Activated CD4-positive, alpha-beta T cell treated with anti-CD3 and anti-CD28 coated beads, Interleukin-2, amount 50 U/mL, for 1 hour (primary cell): Measurements from ENCODE around the gene APCDD1L.

Experiments used
- DNase-seq: peaks from one replicate; pipeline ENCODE4 v3.0.0-alpha.2; 2020

APCDD1L gene

DNA sequence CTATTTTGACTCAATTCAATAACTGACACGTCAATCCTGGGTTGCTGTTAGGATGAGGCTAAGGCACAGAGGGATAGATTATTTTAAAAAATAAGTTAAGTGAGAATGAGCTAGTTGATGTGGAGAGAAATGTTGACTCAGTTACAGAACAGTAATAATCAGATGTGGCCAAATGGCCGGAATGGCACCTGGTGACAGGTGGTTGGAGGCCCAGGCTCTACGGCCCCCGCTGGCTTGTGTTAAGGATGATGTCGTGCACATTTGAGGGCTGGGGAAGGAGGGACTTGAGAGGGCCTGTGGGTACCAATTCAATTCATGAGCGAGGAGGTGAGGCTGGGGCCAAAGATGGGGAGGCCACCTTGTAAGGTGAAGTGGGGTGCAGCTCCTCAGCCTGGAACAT lies 31.7 kb downstream of the APCDD1L start:
- no peak for DNase-seq

GRCh38 chr20:58483051-58483450 lies 32.1 kb downstream of the APCDD1L start:
- no peak for DNase-seq

DNA sequence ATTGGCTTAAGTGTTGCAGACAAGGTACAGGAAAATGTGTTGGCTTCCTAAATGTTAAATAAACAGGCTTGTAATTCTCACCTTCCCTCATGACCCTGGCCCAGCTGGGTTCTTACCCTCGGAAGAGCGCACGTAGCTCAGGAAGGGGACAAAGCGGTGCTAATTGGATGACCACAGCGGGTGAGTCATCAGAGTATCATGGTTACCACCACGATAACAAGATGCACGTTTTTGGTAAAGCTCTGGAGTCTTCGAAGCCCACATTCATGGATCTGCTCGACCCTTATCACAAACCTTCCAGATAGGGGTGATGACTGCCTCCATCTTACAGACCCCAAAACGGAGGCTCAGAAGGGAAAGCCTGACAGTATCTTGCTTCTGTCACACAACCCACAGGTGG lies 32.8 kb downstream of the APCDD1L start:
- DNase-seq, result no peak

DNA sequence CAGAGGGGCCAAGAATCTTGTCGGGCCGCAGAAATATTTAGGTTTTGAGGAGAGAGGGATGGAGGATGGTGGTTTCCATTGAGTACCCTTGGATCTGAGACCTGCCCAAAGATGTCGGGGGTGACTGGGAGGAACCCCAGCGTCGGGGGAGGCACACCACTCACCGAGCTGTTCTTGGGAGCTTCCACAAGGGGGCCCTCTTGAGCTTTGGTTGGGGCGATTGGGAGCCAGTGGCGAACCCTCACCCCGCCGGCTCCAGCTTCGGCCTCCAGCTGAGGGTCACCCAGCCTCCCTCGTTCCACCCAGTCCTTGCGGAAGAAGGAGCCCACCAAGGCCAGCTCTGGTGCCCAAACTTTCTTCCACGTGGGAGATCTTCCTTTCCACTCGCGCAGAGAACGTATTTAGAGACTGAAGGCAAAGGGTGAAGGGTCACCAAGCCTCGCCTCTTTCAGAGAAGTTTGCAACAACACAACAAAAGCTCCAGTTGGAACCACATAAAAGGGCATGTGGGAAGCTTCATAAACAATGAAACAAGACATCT lies 33.6 kb downstream of the APCDD1L start:
- peak; percentile 69 for DNase-seq

DNA sequence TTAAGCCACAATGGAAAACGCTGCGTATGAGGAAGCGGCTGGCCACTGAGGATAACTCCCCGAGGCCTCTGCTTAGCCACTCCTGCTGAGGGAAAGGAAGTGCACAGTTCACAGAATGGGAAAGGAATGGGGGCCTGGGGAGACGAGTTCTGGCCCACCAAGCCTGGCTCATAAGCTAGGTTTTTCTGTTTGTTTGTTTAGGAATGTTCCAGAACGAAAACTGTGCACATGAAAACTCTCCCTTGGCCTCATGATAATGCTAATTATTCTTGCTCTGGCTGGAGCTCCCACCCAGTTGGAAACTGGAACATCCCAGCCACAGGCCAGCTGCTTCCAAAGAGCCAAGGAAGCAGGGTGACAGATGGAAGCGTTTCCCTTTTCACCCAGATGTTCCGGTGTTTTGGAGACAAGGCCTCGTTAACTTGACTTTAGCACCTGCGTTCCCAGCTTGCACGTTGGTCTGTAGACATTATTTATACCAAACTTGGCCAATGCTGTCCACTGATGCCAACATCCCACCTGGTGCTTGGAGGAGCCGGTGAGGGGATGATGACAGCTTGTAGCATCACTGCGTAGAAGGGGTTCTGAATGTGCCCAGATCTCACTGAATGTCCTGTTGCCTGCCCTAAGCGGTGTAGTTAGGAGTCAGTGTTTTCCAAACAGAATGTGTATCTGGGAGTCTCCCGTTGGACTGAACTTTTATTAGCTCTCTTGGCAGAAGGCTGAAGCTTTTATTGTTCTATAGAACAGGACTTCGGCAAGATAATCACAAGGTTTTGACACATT lies 34.5 kb downstream of the APCDD1L start:
- no peak for DNase-seq

GRCh38 chr20:58479726-58480440 lies 35.3 kb downstream of the APCDD1L start:
- DNase-seq, result no peak

DNA sequence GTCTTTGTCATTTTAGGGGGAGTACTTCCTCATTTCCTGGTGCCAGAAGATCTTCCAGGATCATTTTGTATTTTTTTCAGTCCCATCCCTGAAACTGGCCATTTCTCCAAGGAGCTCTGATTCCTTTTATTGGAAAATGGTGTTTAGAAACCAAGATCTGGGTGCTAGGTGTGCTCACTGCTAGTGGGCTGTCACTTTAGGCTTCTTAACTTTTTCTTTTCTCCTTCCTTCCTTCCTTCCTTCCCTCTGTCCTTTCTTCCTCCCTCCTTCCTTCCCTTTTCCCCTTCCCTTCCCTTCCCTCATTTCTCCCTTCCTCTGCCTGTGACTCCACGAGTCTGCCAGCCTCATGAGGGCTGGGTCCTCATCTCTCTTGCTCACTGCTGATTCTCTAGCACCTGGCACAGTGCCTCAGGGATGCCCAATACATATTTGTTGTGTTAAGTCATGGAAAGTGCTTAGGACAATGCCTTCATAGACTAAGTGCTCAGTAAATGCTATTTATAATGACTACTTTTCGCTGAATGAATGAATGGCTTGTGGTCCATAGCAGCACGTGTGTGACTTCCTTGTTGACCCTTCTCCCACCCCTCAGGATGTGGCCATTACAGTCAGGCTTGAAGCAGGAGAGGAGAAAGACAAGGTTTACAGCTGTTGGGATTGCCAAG lies 36.9 kb downstream of the APCDD1L start:
- no peak for DNase-seq

DNA sequence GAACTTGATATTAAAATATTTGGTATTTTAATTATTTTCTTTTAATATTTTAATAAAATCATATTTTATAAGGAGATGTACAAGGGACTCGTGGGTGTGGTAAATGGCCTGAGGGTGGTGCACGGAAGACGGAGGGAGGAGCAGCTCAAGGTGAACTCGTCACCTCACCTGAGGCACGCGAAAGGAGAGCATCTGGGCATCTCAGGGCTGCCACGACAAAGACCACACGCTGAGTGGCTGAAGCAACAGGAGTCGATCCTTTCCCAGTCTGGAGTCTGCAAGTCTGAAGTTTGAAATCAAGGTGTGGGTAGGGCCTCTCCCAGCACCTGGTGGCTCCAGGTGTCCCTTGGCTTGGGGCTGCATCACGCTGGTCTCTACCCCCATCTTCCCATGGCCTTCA lies 39.7 kb downstream of the APCDD1L start:
- no peak for DNase-seq

DNA sequence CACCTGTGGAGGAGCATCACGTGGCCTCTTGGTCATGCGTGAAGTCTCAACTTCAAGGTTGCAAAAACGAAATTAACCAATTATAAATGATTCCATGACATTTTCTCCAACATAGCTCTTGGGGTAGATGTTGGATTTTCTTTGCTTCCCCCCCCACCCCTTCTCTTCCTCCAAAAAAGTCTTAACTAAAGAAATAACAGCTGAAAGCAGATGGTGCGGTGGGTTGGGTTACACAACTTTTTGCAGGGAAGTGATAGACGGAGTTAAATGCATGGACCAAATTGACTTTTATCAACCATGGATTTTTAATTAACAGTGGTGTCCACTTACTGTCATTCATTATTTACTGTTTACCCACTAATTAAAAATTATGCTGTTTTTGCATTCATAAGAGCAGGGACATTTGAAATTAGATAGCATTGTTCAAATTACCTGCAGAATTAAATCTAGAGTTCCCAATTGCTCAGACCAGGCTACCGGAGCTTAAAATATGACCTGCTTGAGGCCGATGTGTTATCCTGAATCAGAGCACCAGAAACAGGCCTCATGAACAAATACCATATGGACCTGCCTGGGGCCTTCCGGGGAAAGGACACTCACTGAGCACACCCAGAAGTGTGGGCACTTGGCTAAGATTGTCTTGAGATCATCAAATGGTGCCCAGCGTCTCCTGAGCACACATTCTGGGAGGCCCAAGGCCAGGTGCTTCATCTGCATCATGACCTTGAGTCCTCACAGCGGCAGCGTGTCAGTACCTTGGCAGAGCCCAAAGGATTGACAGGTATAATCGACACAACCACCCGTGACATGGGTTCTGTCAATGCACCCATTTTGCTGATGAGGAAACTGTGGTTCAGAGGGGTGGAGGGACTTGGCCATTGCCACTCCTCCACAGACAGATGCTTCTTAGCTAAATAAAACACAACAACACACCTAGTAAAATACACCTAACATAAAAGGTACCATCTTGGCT lies 41.5 kb downstream of the APCDD1L start:
- no peak for DNase-seq

- DNase-seq, result no peak
Measured at GRCh38 chr20:58472273-58473018, 42.8 kb downstream of the APCDD1L start.

GRCh38 chr20:58471193-58472164 lies 43.7 kb downstream of the APCDD1L start:
- no peak for DNase-seq

DNA sequence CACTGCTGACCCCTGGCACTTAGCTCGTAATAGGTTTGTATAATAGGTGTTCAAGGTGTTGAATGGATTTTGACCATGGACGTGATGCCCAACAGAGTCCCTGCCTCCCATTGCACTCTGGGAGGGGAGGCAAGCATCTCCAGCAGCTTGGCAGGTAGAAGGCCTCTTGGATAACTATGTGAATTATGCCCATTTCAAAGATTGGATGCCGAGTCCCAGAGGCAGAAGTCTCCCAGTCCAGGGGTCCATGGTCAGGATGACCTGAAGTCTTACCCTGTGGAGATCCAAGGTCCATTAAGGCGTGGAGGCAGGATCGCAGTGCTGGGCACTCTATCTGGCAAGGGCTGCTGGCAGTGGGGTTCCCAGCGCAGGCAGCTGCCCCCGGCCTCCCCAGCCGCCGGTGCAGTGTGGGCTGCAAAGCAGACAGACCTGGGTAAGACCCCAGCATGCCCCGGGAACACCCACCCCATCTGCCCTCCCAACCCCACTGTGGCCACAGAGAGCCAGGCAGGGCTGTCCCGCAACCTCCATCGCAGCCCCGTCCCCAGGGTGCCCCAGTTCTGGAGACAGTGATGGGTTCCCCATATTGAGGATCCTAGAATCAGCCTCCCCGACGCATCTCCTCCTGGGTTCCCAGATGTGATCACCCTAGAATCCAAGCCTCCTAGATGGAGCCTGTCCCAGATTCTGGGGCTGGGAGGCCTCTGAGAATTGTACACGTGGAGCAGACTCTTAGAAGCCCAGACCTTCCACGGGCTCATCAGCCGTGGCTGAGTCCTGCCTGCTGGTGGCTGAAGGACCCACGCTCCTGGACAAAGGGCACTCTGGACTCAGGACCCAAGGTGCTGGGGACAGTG lies 44.6 kb downstream of the APCDD1L start:
- DNase-seq, result no peak

- no peak for DNase-seq
Measured at GRCh38 chr20:58469616-58470015, 45.6 kb downstream of the APCDD1L start.

- DNase-seq, result no peak
Measured at GRCh38 chr20:58467572-58468527, 47.3 kb downstream of the APCDD1L start.

DNA sequence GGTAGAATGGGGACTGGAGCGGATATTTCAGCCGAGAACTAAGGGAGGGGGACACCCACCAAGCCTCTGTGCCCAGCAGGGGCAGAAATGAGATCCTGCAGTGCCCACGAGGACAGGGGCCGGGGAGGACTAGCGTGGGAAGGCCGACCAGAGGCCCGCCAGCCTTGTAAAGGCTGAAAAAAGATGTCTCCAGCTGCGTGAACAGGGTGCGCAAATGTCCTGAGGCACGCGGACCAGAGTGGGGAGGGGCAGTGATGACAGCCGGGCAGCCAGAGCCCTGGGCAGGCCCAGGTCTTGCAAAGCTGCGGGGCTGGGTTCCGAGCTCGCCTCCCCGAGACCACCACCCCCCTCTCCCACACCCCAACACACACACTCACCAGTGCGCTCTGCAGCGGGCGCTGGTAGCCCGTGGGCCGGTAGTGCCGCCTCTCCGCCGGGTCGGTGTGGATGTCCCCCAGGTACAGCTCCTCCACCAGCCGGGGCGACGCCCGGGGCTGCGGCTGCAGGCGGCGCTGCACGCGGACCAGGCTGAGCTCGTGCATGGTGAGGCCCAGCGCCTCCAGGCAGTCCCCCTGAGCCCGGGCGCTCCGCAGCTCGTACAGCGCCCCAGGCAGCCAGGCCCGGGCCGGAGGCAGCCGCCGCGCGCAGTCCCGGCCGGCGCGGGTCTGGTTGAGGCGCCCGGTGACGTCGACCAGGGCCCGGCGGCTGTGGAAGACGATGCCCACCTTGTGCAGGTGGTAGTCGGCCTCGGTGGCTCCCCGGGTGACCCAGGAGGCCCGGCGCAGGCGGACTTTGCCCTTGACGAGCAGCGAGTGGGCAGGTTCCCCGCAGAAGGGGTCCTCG lies 48.2 kb downstream of the APCDD1L start:
- DNase-seq, result no peak

DNA sequence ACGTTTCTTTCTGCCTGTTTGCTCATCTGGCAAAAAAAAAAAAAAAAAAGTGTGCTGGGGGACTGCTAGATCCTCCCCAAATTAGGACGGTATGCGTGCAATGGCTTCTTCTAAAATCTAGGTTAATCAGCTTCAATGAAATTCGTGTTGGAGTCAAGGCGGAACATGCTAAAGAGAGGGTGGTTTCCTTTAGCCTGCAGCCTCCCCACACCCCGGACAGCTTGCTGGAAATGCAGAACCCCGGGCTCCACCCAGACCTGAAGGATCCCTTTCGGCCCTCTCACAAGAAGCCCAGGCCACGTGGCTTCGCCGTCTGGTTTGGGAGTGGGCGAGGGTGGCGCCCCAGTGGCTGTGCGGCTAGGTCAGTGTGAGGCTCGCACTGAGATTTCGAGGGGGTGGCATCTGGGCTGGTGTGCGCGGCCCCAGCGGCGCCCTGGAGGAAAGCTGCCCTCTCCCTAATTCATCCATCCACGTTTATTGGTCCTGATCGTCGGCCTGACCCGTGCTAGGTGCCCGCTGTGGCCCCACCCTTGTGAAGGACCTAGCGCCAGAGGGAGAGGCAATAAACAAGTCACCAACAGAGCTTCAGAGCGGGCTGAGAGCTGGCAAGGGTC lies 49.0 kb downstream of the APCDD1L start:
- no peak for DNase-seq

DNA sequence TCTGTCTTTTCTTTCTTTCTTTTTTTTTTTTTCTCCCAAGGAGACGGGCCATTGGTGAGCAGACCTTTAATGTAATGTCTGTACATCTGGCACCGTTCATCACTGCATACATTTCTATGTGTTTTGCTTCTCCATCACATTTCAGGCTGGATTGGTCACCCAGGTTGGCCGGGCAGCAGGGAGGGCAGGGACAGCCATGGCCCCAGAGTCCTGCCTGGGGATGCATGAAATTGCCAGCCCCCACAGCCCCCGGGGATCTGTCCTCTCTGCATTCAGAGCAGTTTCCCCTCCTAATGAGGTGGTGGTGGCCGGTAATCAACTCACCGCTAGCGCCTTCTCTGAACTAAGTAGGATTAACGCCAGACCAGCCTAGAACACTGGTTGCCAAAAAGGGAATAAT lies 50.4 kb downstream of the APCDD1L start:
- no peak for DNase-seq
